Measurements from ENCODE around the gene CMAS. TPM values are rescaled to one million over a fixed set of nuclear protein-coding genes. Genes with fewer than 3 reads are reported as not detected.
"Not testable (repeated sequence)": the region's sequence is repeated elsewhere in the genome, so short reads cannot be mapped to it uniquely, and the experiment has no call there.

The CMAS gene
- polyA plus RNA-seq, 1 donor from 2014 or later: 25.4 TPM

DNA sequence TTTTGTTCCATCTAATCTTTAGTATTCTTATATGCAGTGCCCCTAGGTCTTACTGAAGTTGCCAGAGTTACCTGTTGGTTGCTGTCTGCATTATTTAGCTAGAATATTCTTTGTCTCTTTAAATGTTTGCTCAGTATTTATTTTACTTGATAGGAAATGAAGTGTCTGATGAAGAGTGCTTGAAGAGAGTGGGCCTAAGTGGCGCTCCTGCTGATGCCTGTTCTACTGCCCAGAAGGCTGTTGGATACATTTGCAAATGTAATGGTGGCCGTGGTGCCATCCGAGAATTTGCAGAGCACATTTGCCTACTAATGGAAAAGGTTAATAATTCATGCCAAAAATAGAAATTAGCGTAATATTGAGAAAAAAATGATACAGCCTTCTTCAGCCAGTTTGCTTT is 18.9 kb downstream of the CMAS start:
- Mint-ChIP-seq H3K4me3 (no peak overlapping the region), H3K27me3 (no peaks in the 10 kb centered on the region), H3K27ac (no peak overlapping the region), H3K36me3 (peaks cover 12% of the 10 kb centered on the region), H3K9me3 (no peaks in the 10 kb centered on the region), H3K4me1 (no peaks in the 10 kb centered on the region)

DNA sequence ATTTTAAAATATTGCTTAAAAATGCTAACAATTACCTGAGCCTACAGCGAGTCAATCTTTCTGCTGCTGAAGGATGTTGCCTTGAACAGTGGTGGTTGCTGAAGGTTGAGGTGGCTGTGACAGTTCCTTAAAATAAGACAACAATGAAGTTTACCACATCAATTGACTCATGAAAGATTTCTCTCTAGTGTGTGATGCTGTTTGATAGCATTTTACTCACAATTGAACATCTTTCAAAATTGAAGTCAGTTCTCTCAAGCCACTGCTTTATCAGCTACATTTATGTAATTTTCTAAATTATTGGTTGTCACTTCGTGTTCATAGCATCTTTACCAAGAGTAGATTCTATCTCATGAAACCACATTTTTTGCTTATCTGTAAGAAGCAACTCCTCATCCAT is 20.3 kb downstream of the CMAS start:
- Mint-ChIP-seq H3K9me3 (no peaks in the 10 kb centered on the region), H3K27me3 (no peaks in the 10 kb centered on the region), H3K4me1 (no peaks in the 10 kb centered on the region), H3K27ac (no peak overlapping the region), H3K36me3 (peaks cover 12% of the 10 kb centered on the region), H3K4me3 (no peak overlapping the region)

GRCh38 chr12:22069851-22070250 is 23.8 kb downstream of the CMAS start:
- Mint-ChIP-seq H3K27ac (no peak overlapping the region), H3K4me3 (no peak overlapping the region), H3K4me1 (no peaks in the 10 kb centered on the region), H3K9me3 (peaks cover 0 to 4% (median 0%) of the 10 kb centered on the region in 3 donors), H3K27me3 (peaks cover 5% of the 10 kb centered on the region), H3K36me3 (peaks cover 12% of the 10 kb centered on the region)

- H3K4me3 Mint-ChIP-seq: no peak overlapping the region
- no peak overlapping the region for H3K27ac Mint-ChIP-seq
- H3K36me3 Mint-ChIP-seq: no peaks in the 10 kb centered on the region
Measured at GRCh38 chr12:22082190-22082701, 36.2 kb downstream of the CMAS start.

DNA sequence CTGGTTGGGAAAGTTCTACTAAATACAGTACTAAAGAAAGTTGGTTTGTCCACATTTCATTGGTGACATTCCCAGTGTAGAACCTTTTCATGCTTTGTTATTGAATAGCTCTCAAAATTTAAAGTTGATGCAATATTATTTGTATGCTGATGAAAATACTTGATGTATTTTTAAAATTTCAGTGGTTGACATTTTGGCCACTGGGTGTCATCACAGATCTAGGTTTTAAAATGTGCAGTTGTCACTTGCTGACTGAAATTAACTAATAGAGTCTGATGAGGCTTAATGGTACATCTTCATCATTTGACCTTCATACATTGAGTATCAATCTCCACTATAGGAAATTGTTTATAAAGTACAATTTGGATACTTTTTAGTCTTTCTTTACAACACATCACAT is 37.1 kb downstream of the CMAS start:
- Mint-ChIP-seq H3K4me1 (no peaks in the 10 kb centered on the region), H3K4me3 (no peak overlapping the region), H3K9me3 (no peaks in the 10 kb centered on the region), H3K36me3 (no peaks in the 10 kb centered on the region), H3K27ac (peak overlapping the region in 1 of 3 donors; percentile 73), H3K27me3 (no peaks in the 10 kb centered on the region)

More at GRCh38 chr12:22082190-22082701, 36.2 kb downstream of the CMAS start:
- Mint-ChIP-seq H3K4me1 (no peaks in the 10 kb centered on the region), H3K9me3 (no peaks in the 10 kb centered on the region), H3K27me3 (no peaks in the 10 kb centered on the region)

DNA sequence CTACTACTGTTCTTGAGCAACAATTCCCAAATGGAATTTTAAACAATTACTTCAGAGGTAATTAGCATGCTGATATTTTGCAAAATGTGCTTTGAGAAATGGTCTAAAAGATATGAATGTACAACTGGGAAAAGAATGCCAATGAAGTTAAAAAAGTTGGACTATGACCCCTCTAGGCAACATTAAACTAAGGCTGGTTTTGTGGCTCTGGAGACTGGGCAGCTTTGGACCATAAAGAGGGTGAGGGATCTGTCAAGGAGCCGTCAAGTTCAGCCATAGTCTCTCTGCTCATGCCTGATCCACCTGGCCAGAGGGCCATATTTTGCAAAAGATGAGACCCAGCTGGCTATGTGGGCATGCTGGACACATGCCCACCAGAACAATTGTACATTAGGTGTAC is 38.8 kb downstream of the CMAS start:
- Mint-ChIP-seq H3K27ac (no peak overlapping the region), H3K9me3 (no peaks in the 10 kb centered on the region), H3K36me3 (no peaks in the 10 kb centered on the region), H3K4me3 (no peak overlapping the region), H3K4me1 (no peaks in the 10 kb centered on the region), H3K27me3 (peaks cover 2% of the 10 kb centered on the region)

GRCh38 chr12:22088886-22089285 is 42.9 kb downstream of the CMAS start:
- H3K4me1 Mint-ChIP-seq: no peaks in the 10 kb centered on the region
- no peaks in the 10 kb centered on the region for H3K36me3 Mint-ChIP-seq
- H3K4me3 Mint-ChIP-seq: no peak overlapping the region
- H3K27ac Mint-ChIP-seq: no peak overlapping the region
- no peaks in the 10 kb centered on the region for H3K9me3 Mint-ChIP-seq
- peaks cover 2% of the 10 kb centered on the region for H3K27me3 Mint-ChIP-seq

- Mint-ChIP-seq H3K4me3 (no peak overlapping the region), H3K27ac (no peak overlapping the region), H3K36me3 (no peaks in the 10 kb centered on the region), H3K27me3 (peaks cover 2% of the 10 kb centered on the region), H3K4me1 (no peaks in the 10 kb centered on the region), H3K9me3 (no peaks in the 10 kb centered on the region)
Measured at GRCh38 chr12:22089486-22089885, 43.5 kb downstream of the CMAS start.

DNA sequence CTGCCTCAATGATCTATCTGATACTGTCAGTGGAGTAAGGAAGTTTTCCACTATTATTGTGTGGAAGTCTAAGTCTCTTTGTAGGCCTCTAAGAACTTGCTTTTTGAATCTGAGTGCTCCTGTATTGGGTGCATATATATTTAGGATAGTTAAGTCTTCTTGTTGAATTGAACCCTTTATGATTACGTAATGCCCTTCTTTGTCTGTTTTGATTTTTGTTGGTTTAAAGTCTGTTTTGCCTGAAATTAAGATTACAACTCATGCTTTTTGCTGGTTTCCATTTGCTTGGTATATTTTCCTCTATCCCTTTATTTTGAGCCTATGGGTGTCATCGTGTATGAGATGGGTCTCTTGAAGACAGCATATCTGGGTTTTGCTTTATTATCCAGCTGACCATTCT is 53.0 kb downstream of the CMAS start:
- not testable (repeated sequence) for H3K36me3 Mint-ChIP-seq, H3K27ac Mint-ChIP-seq, H3K9me3 Mint-ChIP-seq, H3K4me1 Mint-ChIP-seq, H3K4me3 Mint-ChIP-seq, H3K27me3 Mint-ChIP-seq

GRCh38 chr12:22100958-22101748 is 55.1 kb downstream of the CMAS start:
- no peak overlapping the region for H3K27ac Mint-ChIP-seq
- peaks cover 2% of the 10 kb centered on the region for H3K36me3 Mint-ChIP-seq
- H3K9me3 Mint-ChIP-seq: peaks cover 0 to 5% (median 0%) of the 10 kb centered on the region in 3 donors
- peaks cover 1 to 5% (median 3%) of the 10 kb centered on the region in 3 donors for H3K4me1 Mint-ChIP-seq
- H3K27me3 Mint-ChIP-seq: peaks cover 4% of the 10 kb centered on the region
- no peak overlapping the region for H3K4me3 Mint-ChIP-seq

- H3K4me1 Mint-ChIP-seq: peaks cover 1 to 5% (median 3%) of the 10 kb centered on the region in 3 donors
- H3K36me3 Mint-ChIP-seq: peaks cover 2% of the 10 kb centered on the region
- H3K9me3 Mint-ChIP-seq: peaks cover 0 to 2% (median 1%) of the 10 kb centered on the region in 3 donors
- peaks cover 4% of the 10 kb centered on the region for H3K27me3 Mint-ChIP-seq
- no peak overlapping the region for H3K27ac Mint-ChIP-seq
- H3K4me3 Mint-ChIP-seq: no peak overlapping the region
Measured at GRCh38 chr12:22101749-22102243, 55.8 kb downstream of the CMAS start.

DNA sequence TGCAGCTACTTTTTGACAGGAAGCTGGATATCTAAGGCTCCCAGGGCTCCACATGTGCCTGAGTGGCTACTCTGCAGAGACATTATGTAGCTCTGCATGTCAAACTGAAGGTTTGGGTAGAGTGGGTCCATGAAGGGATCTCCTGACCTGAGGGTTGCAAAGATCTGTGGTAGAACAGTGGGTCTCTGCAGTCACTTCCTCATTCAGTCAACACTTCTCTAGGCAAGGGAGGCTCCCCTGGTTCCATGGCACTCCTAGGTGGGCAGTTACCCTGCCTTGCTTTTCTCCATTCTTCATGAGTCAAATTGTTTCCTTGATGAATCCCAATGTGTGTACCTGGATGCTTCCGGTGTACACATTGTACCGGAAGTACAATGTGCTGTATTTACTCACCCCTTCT is 57.4 kb downstream of the CMAS start:
- no peak overlapping the region for H3K4me3 Mint-ChIP-seq
- H3K4me1 Mint-ChIP-seq: peaks cover 1 to 5% (median 3%) of the 10 kb centered on the region in 3 donors
- peaks cover 4% of the 10 kb centered on the region for H3K27me3 Mint-ChIP-seq
- H3K36me3 Mint-ChIP-seq: peaks cover 2% of the 10 kb centered on the region
- H3K9me3 Mint-ChIP-seq: peaks cover 0 to 2% (median 0%) of the 10 kb centered on the region in 3 donors
- H3K27ac Mint-ChIP-seq: no peak overlapping the region

GRCh38 chr12:22105542-22105941 is 59.5 kb downstream of the CMAS start:
- peaks cover 1 to 5% (median 3%) of the 10 kb centered on the region in 3 donors for H3K4me1 Mint-ChIP-seq
- no peak overlapping the region for H3K4me3 Mint-ChIP-seq
- peaks cover 2% of the 10 kb centered on the region for H3K27me3 Mint-ChIP-seq
- peaks cover 0 to 2% (median 0%) of the 10 kb centered on the region in 3 donors for H3K9me3 Mint-ChIP-seq
- H3K36me3 Mint-ChIP-seq: peaks cover 2% of the 10 kb centered on the region
- H3K27ac Mint-ChIP-seq: no peak overlapping the region

DNA sequence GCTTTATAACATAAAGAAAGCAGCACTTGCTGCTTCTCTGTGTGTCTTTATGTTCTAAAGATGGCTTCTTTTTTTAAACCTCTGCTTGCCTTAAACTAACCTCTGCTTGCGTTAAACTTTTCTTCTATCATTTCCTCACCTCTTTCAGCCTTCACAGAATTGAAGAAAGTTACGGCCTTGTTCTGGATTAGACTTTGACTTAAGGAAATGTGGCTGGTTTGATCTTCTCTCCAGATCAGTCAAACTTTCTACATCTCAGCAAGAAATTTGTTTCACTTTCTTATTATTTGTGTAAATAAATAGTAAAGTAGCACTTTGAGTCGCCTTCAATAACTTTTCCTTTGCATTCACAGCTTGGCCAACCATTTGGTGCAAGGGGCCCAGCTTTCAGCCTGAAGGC is 64.2 kb downstream of the CMAS start:
- H3K36me3 Mint-ChIP-seq: no peaks in the 10 kb centered on the region
- no peak overlapping the region for H3K27ac Mint-ChIP-seq
- H3K27me3 Mint-ChIP-seq: peaks cover 2% of the 10 kb centered on the region
- H3K4me3 Mint-ChIP-seq: no peak overlapping the region
- H3K4me1 Mint-ChIP-seq: no peaks in the 10 kb centered on the region
- peaks cover 0 to 4% (median 0%) of the 10 kb centered on the region in 3 donors for H3K9me3 Mint-ChIP-seq

Data from IgD-negative memory B cell (primary cell).